Stimulated activated memory B cell treated with anti-CD40 and anti-IgM and Interleukin-4, amounts not matched to agents 10 μg/mL and 1 μg/mL and 100 μg/mL, for 72 hours (primary cell): ENCODE results near the gene NMRK1.

Experiments used
- ATAC-seq: fragments of 150-1000 bp; cut with Tn5 transposase; 2 replicates; pipeline ENCODE4 v1.10.0; 2021
- H3K27ac Mint-ChIP-seq: one replicate; pipeline ENCODE4 v1.8.0; 2022; ENCODE audit warnings: mild to moderate bottlenecking, mixed read lengths
- H3K27me3 Mint-ChIP-seq: one replicate; pipeline ENCODE4 v1.8.0; 2022; ENCODE audit warnings: mixed read lengths
- H3K36me3 Mint-ChIP-seq: one replicate; pipeline ENCODE4 v1.8.0; 2022; ENCODE audit warnings: mixed read lengths
- H3K4me1 Mint-ChIP-seq: one replicate; pipeline ENCODE4 v1.8.0; 2022; ENCODE audit warnings: mixed read lengths
- H3K4me3 Mint-ChIP-seq: one replicate; pipeline ENCODE4 v1.8.0; 2022; ENCODE audit warnings: mild to moderate bottlenecking, moderate library complexity, mixed read lengths
- H3K9me3 Mint-ChIP-seq: one replicate; pipeline ENCODE4 v1.8.0; 2022; ENCODE audit warnings: mixed read lengths

NMRK1 gene

DNA sequence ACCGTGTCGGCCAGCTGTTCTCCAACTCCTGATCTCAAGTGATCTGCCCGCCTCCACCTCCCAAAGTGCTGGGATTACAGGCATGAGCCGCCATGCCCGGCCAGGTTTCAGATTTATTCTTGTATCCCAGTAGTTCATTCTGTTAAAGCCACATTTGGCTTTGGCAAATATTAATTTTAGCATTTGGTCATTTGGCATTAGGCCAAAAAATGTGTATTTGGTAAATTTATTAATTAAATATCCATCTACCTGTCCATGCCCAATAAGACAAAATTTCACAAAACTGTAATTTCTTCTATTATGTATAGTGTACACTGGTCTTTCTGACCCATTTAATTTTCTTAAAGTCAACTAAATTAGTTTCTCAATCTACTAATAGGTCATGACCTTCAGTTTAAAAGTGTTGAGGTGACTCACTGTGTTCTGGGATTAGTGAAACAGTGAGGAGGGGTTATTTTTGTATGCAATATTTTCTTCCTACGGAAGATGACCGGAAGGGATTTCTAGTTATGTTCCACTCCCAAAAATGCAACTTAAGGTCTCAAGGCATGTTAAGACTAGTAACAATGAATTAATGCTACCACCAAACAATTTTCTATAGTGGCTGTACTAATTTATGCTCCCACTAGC lies 21.4 kb upstream of the NMRK1 start:
- no peaks in the 10 kb centered on the region for H3K9me3 Mint-ChIP-seq
- no peak overlapping the region for H3K4me3 Mint-ChIP-seq
- no peaks in the 10 kb centered on the region for H3K27me3 Mint-ChIP-seq
- peaks cover 55% of the 10 kb centered on the region for H3K4me1 Mint-ChIP-seq
- no peak for ATAC-seq
- H3K36me3 Mint-ChIP-seq, result peaks cover 15% of the 10 kb centered on the region
- H3K27ac Mint-ChIP-seq, result no peak overlapping the region

DNA sequence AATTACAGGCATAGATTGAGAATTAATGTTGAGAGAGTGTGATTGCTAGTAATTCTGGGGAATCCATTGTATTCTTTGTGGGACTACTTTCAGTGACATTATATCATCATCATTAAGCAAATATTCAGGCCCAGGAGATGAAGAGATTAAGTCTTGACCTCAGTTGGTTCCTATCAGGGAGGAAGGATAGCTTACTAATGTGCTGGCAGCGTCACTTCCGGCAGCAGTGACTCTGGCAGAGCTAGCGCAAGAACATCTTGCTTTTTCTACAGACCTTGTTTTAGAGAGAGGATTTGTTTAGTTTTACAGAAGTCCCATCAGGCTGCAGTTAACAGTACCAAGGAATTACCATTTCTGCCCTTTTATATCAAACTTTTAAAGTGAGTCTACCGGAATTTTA lies 20.6 kb upstream of the NMRK1 start:
- H3K36me3 Mint-ChIP-seq, result peaks cover 15% of the 10 kb centered on the region
- no peaks in the 10 kb centered on the region for H3K27me3 Mint-ChIP-seq
- H3K27ac Mint-ChIP-seq, result no peak overlapping the region
- no peak for ATAC-seq
- peaks cover 55% of the 10 kb centered on the region for H3K4me1 Mint-ChIP-seq
- H3K4me3 Mint-ChIP-seq, result no peak overlapping the region
- no peaks in the 10 kb centered on the region for H3K9me3 Mint-ChIP-seq

DNA sequence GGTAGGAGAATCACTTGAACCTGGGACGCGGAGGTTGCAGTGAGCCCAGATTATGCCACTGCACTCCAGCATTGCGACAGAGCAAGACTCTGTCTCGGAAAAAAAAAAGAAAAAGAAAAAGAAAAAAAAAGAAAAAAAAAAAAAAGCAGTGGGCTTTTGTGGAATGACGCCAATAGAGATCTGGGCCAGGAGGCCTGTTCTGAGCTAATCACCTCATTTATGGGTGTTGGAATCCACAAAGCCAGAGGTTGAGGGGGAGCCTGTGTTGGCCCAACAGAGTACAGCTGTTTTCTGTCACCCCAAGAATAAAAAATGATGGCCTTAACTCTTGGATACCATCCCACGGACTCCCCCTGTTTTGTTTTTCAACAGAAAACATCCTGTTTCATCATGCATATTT lies 18.9 kb upstream of the NMRK1 start:
- ATAC-seq, result no peak
- H3K27me3 Mint-ChIP-seq, result no peaks in the 10 kb centered on the region
- H3K4me3 Mint-ChIP-seq, result no peak overlapping the region
- H3K27ac Mint-ChIP-seq, result no peak overlapping the region
- peaks cover 25% of the 10 kb centered on the region for H3K36me3 Mint-ChIP-seq
- peaks cover 55% of the 10 kb centered on the region for H3K4me1 Mint-ChIP-seq
- H3K9me3 Mint-ChIP-seq, result no peaks in the 10 kb centered on the region

DNA sequence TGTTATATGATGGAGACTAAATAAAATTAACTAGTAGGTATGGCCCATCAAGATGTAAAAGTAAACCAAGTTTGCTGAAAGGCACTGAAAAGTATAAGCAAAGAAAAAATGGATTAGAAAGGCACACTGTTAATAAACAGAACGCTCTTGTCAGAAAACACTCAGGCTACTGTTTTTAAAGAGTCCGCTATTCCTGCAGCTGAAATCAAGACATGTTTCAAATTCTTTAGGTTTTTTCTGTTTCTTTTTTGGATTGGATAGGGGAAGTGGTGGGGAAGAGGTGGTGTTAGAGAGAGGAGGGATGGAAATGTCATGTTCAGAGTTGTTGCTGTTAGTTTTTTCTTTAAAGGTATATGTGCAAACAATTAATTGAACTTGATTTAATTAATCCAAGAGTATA lies 17.9 kb upstream of the NMRK1 start:
- ATAC-seq, result no peak

DNA sequence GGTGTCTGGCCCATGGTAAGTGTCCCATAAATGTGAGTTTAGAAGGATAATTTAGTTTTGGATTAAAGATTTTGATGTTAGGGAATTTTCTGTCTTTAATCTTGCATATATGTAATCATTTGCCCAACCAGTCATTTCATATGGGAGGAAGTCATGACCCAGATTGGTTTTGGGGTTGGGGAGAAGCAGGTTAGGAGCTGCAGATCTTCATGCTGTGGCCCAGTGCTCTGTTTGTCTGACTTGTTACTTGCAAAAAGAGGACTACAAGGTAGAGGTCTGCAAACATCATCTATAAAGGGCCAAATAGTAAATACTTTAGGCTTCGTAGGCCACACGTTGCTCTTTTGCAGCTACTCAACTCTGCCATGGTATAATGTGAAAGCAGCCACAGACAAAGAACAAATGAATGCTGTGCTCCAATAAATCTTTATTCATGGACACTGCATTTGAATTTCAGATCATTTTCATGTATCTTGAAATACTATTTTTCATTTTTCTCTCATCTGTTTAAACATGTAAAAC lies 17.1 kb upstream of the NMRK1 start:
- peaks cover 56% of the 10 kb centered on the region for H3K4me1 Mint-ChIP-seq
- no peak overlapping the region for H3K27ac Mint-ChIP-seq

More for the DNA sequence above, 17.9 kb upstream of the NMRK1 start:
- Mint-ChIP-seq H3K27me3 (no peaks in the 10 kb centered on the region), H3K27ac (no peak overlapping the region), H3K4me1 (peaks cover 59% of the 10 kb centered on the region), H3K4me3 (no peak overlapping the region), H3K36me3 (peaks cover 25% of the 10 kb centered on the region), H3K9me3 (no peaks in the 10 kb centered on the region)

DNA sequence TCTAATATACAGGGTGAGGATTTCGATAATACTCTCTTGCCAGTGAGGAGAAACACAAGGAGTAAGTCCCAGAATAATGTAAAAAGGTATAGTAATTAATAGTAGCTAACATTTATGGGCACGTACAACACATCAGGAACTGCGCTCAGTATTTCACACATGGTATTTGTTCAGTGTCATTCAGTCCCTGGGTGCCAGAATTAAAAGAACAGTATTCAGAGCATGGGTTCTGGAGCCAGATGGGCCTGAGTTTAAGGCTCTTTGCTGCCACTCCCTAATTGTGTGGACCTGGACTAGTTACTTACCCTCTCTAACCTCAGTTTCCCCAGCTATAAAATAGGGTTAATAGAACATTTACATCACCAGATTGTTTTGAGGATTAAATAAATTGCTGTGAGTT lies 16.7 kb upstream of the NMRK1 start:
- H3K9me3 Mint-ChIP-seq, result no peaks in the 10 kb centered on the region
- H3K27ac Mint-ChIP-seq, result no peak overlapping the region
- H3K36me3 Mint-ChIP-seq, result peaks cover 25% of the 10 kb centered on the region
- no peak for ATAC-seq
- H3K27me3 Mint-ChIP-seq, result no peaks in the 10 kb centered on the region
- H3K4me1 Mint-ChIP-seq, result peaks cover 54% of the 10 kb centered on the region
- H3K4me3 Mint-ChIP-seq, result no peak overlapping the region

More for the DNA sequence above, 17.1 kb upstream of the NMRK1 start:
- no peaks in the 10 kb centered on the region for H3K27me3 Mint-ChIP-seq
- no peak for ATAC-seq
- no peak overlapping the region for H3K4me3 Mint-ChIP-seq
- peaks cover 25% of the 10 kb centered on the region for H3K36me3 Mint-ChIP-seq
- no peaks in the 10 kb centered on the region for H3K9me3 Mint-ChIP-seq

DNA sequence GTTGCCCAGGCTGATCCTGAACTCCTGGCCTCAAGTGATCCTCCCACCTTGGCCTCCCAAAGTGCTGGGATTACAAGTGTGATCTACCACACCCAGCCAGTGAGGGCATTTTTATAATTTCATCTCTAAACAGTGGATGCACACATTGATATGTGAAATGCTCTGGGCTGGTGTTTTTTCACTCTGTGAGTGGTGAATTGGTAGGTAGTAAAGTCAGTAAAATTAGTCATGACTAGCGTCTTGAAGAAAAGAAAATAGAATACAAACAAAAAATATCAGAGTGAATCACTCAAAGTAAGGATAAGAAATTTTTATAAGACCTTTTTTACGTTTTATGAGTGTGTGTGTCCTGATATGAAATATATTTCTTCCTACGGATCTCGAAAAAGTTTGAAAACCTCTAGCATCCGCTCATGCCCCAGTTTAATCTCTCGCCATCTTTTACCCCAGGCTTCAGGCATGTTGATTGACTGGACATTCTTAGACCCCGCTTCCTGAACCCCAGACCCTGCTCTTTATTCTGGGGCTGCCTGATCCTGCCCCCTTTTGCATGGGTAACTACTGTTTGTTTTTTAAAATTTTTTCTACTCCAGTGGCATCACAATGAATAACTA lies 14.3 kb upstream of the NMRK1 start:
- Mint-ChIP-seq H3K4me3 (no peak overlapping the region), H3K27me3 (no peaks in the 10 kb centered on the region), H3K9me3 (no peaks in the 10 kb centered on the region), H3K4me1 (peaks cover 55% of the 10 kb centered on the region), H3K36me3 (peaks cover 25% of the 10 kb centered on the region), H3K27ac (no peak overlapping the region)
- no peak for ATAC-seq

DNA sequence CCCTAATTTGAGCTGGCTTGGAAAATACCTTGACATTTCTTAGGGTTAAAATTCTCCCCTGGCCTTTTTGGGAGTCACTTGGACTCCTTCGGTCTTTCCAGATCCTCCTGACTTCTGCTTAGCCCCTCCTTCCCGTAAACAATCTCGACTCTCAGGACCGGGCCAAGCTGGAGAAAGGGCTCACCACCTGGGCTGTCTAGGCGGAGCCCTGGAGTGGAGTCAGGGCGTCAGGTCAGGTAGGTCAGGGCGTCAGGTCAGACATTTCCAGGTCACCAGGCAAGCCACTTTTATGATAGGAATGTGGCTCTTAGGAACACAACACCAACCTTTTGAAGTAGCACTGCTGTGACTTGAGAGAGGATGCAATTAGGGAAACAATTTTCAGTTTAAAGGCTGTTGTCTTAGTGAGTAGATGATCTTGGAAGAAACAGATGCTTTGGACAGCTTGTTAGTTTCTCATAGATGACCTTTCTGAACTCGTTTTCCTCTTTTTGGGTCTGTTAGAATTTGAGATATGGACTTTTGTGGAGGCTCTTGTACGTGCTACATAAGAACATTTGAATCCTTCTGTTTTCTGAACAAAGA lies 13.1 kb upstream of the NMRK1 start:
- ATAC-seq, result no peak
- Mint-ChIP-seq H3K9me3 (no peaks in the 10 kb centered on the region), H3K27ac (peak overlapping the region; percentile 29), H3K27me3 (no peaks in the 10 kb centered on the region), H3K36me3 (peaks cover 21% of the 10 kb centered on the region), H3K4me3 (no peak overlapping the region), H3K4me1 (peaks cover 51% of the 10 kb centered on the region)

DNA sequence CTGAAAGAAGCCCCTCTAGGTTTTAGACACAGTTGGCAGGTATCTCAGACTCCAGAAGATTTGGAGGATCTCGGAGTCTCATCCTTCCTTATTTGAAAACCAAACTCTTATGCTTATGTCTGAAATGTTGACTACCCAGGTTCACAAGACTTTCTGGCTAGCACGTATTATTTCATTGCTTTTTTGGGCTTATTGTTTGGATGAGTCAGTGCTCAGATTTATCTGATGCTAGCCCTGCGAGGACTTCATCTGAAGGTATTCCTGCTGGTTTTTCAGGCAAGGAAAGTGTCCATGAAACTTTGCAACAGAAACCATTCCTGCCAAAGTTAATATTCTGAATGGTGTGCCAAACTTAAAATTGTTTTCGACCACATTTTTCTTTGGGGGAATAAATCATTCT lies 8.8 kb upstream of the NMRK1 start:
- no peaks in the 10 kb centered on the region for H3K9me3 Mint-ChIP-seq
- peaks cover 50% of the 10 kb centered on the region for H3K4me1 Mint-ChIP-seq
- H3K27me3 Mint-ChIP-seq, result no peaks in the 10 kb centered on the region
- H3K4me3 Mint-ChIP-seq, result no peak overlapping the region
- H3K27ac Mint-ChIP-seq, result no peak overlapping the region
- H3K36me3 Mint-ChIP-seq, result peaks cover 6% of the 10 kb centered on the region
- ATAC-seq, result no peak

DNA sequence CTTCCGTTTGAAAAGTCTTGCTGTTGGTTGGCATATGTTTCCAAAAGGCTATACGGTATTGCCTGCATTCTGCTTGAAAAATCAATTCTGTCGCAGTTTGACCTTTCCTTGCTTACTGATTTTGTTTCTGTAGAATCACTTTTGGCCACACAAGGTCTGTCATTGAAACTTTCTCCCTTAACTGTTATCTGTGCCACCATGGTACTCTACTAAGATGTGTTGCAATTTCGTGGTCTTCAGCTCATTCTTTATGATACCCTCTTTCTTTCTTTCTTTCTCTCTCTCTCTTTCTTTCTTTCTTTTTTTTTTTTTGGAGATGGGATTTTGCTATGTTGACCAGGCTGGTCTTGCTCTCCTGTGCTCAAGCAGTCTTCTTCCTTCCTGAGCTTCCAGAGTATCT lies 4.8 kb upstream of the NMRK1 start:
- H3K4me1 Mint-ChIP-seq, result peaks cover 52% of the 10 kb centered on the region
- peak overlapping the region; percentile 57 for H3K4me3 Mint-ChIP-seq
- no peaks in the 10 kb centered on the region for H3K9me3 Mint-ChIP-seq
- peaks cover 11% of the 10 kb centered on the region for H3K36me3 Mint-ChIP-seq
- no peak for ATAC-seq
- peak overlapping the region; percentile 79 for H3K27ac Mint-ChIP-seq
- H3K27me3 Mint-ChIP-seq, result no peaks in the 10 kb centered on the region

DNA sequence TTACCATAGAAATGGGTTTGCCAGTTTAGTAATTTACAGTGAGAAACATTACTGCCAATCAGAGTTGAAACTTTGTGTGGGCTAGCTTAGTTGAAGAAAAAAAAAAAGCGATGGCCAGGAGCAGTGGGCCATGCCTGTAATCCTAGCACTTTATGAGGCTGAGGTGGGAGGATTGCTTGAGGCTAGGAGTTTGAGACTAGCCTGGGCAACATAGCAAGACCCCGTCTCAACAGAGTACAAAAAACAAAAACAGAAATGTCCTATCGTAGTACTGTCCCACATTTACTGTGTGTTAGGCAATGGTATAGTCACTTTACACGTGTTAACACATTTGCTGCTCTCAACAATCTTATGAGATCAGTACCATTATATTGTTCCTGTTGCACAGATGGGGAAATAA lies 2.6 kb upstream of the NMRK1 start:
- Mint-ChIP-seq H3K27ac (no peak overlapping the region), H3K4me3 (no peak overlapping the region), H3K36me3 (peaks cover 11% of the 10 kb centered on the region), H3K9me3 (no peaks in the 10 kb centered on the region), H3K27me3 (no peaks in the 10 kb centered on the region), H3K4me1 (peaks cover 57% of the 10 kb centered on the region)
- no peak for ATAC-seq

DNA sequence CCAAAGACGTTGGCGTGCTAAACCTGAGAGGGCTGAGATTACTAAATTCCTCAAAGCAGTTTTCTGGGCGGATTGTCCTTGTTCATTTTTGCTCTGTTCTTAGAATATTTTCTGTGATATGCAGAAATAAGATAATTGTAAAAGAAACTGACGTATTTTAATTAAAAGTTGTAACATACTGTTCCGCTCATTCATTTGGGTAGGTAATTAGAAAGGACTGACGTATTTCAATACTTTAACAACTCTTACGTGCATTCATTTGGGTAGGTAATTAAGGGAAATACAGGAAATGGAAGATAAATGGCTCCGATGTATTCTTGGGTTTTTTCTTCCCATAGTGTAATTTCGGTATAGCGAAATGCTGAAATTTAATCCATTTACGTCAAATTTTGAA lies 1.4 kb upstream of the NMRK1 start:
- peaks cover 11% of the 10 kb centered on the region for H3K36me3 Mint-ChIP-seq
- ATAC-seq, result no peak
- no peaks in the 10 kb centered on the region for H3K9me3 Mint-ChIP-seq
- no peaks in the 10 kb centered on the region for H3K27me3 Mint-ChIP-seq
- peaks cover 45% of the 10 kb centered on the region for H3K4me1 Mint-ChIP-seq
- peak overlapping the region; percentile 91 for H3K4me3 Mint-ChIP-seq
- peak overlapping the region; percentile 66 for H3K27ac Mint-ChIP-seq

DNA sequence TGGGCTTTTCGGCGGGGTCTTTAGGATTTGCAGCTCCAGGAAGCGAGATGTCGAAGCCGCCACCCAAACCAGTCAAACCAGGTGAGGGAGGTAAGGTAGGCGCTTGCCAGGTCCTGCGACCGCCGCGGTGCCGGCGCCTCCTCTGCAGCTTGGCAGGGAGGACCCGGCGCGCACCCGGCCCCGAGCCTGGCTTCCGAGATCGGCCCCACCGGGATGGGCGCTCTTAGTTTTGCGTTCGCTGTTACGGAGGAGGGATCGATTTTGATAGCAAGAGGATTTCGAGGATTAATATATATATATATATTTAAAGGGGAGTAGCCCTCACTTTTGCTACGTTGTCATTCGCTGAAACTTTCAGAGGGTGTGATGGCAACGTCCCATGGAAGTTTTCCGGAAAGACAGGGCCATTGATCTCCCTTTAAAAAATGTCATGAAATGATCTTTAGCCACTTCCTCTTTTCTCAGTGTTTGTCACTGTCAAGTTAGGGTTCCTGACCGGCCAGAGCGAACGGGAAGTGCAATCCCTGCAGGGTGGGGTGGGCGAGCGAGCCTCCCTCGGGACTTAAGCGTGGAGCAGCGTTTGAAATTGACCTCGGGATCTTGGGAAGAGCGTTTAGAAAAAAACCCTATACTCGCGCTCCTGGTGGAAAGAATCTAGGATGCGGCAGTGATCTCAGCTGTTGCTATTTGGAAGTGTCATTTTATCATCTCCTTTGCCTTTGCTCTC lies 854 bp upstream of the NMRK1 start:
- Mint-ChIP-seq H3K4me1 (peaks cover 40% of the 10 kb centered on the region), H3K9me3 (no peaks in the 10 kb centered on the region), H3K4me3 (peak overlapping the region; percentile 91)

DNA sequence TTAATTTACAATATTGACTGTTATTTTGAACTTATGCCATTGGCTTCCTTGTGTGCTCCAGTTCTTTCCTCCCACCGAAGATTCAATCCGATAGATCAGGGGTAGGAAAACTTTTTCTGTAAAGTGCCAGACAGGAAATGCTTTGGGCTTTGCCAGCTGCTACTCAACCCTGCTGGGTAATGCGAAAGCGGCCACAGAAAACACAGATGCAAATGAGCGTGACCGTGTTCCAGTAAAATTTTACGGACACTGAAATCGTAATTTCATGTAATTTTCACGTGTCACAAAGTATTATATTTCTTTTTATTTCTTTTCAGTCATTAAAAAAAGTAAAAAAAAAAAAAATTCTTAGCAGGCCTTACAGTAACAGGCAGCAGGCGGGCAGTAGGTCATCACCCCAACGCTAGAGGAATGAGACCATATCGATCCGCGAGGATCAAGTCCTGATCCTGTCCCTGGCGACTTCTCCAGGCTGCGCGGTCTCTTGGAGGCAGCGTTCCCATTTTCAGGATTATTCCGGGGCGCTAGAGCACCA lies 599 bp downstream of the NMRK1 start:
- Mint-ChIP-seq H3K27ac (peak overlapping the region; percentile 66), H3K4me1 (peaks cover 30% of the 10 kb centered on the region), H3K4me3 (peak overlapping the region; percentile 91), H3K9me3 (no peaks in the 10 kb centered on the region), H3K27me3 (no peaks in the 10 kb centered on the region), H3K36me3 (peaks cover 9% of the 10 kb centered on the region)
- no peak for ATAC-seq

More for the DNA sequence above, 854 bp upstream of the NMRK1 start:
- peak; percentile 34 for ATAC-seq
- peak overlapping the region; percentile 66 for H3K27ac Mint-ChIP-seq
- H3K27me3 Mint-ChIP-seq, result no peaks in the 10 kb centered on the region
- peaks cover 11% of the 10 kb centered on the region for H3K36me3 Mint-ChIP-seq
